Thoracic aorta (tissue), 2 donors: Measurements from ENCODE around the gene ORM2. TPM values are rescaled to one million over a fixed set of nuclear protein-coding genes. Genes with fewer than 3 reads are reported as not detected.
A peak's percentile ranks its signal among the peaks of the same experiment; 100 is the strongest.

Experiments used
- ATAC-seq: fragments of 150-250 bp; one replicate; pipeline ENCODE4 v1.8.0; 2017; ENCODE audit warnings: low read depth; ENCODE audit not compliant: insufficient number of reproducible peaks, low FRiP score
- DNase-seq: peaks from one replicate; pipeline ENCODE4 v3.0.0-alpha.2; 2020; ENCODE audit warnings: low spot score
- H3K27ac ChIP-seq, 2 donors: fragments of 200-600 bp; sonication (generic); 1 replicate in 1 of 2; 2 replicates in 1 of 2; pipeline ENCODE4 v1.5.1; 2016; ENCODE audit warnings: mild to moderate bottlenecking in 2 of 2, moderate library complexity in 2 of 2
- H3K27me3 ChIP-seq: fragments of 200-600 bp; sonication (generic); replicated peaks from 2 replicates; pipeline ENCODE4 v1.6.0; 2016; ENCODE audit warnings: mild to moderate bottlenecking; ENCODE audit not compliant: insufficient read depth
- H3K36me3 ChIP-seq: fragments of 200-600 bp; sonication (generic); one replicate; pipeline ENCODE4 v1.5.1; 2016
- H3K4me1 ChIP-seq, 2 donors: fragments of 200-600 bp; sonication (generic); 1 replicate in 1 of 2; 2 replicates in 1 of 2; pipeline versions ENCODE4 v1.5.1 to v1.6.0; 2016; ENCODE audit warnings: low read depth in 2 of 2, mild to moderate bottlenecking in 1 of 2; ENCODE audit not compliant: control insufficient read depth in 1 of 2
- H3K4me3 ChIP-seq: fragments of 200-600 bp; sonication (generic); 2 replicates; pipeline ENCODE4 v1.5.1; 2016; ENCODE audit warnings: mild to moderate bottlenecking
- H3K9me3 ChIP-seq: fragments of 200-600 bp; sonication (generic); 2 replicates; pipeline ENCODE4 v1.5.1; 2016
- total RNA-seq, 2 donors: library from RNA; depleted of rRNA; stranded (reverse); fragments of >200 nt; gene quantifications; one replicate each; pipeline versions ENCODE4 v1.1.0 to v1.2.3, GENCODE V29; 2016
- TF ChIP-seq, protein P1 (sequence below): fragments of 200-600 bp; sonication (generic); IDR thresholded peaks from one replicate; pipeline ENCODE4 v1.5.1; 2019; ENCODE audit warnings: antibody characterized with exemption

Gene ORM2
- total RNA-seq, 2 donors from 2014 or later, result not detected

DNA sequence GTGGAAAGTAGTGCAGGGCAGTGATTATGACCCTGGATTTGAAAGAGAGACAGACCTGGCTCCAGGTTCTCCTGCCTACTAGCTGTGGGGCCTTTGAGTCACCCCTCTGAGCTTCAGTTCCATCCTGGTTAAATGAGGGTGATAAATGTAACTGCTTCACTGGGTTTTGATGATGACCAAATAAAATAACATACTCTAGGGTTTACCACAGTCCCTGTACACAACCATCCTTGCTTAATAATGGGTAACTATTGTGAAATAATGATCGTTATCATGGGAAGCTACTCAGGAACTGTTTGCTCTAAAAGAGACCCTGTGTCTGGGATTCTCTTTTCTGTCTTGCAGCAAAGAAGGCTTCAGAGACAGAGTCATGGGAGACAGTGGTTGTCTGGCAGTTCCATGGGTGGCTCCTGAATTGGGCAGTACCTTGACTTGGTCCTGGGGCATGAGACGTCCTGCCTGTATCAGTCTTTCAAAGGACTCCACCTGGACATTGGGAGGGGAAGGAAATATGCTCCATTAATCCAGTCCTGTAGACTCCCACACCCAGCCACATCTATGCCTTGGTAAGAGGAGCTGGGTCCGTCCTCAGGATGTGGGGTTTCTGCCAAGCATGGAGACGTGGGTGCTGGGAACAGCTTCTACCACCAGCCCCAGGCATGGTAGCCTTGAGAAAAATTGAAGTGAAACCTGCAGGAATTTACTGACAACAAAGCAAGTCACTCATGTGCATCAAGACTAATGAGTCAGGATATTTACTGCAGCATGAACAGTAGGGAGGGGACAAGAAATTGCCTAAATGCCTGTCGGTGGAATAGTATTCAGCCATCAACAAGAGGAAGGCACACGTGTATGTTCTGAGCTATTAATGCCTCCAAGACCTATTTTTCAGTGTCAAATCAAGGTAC, 34.7 kb downstream of the ORM2 start:
- Histone ChIP-seq H3K4me3 (no peak overlapping the region), H3K27ac (peak overlapping the region in 1 of 2 donors; percentile 2), H3K4me1 (peaks cover 14 to 22% of the 10 kb centered on the region in 2 donors), H3K36me3 (peaks cover 62% of the 10 kb centered on the region), H3K9me3 (no peaks in the 10 kb centered on the region), H3K27me3 (no peaks in the 10 kb centered on the region)
- TF ChIP-seq, protein P1, sequence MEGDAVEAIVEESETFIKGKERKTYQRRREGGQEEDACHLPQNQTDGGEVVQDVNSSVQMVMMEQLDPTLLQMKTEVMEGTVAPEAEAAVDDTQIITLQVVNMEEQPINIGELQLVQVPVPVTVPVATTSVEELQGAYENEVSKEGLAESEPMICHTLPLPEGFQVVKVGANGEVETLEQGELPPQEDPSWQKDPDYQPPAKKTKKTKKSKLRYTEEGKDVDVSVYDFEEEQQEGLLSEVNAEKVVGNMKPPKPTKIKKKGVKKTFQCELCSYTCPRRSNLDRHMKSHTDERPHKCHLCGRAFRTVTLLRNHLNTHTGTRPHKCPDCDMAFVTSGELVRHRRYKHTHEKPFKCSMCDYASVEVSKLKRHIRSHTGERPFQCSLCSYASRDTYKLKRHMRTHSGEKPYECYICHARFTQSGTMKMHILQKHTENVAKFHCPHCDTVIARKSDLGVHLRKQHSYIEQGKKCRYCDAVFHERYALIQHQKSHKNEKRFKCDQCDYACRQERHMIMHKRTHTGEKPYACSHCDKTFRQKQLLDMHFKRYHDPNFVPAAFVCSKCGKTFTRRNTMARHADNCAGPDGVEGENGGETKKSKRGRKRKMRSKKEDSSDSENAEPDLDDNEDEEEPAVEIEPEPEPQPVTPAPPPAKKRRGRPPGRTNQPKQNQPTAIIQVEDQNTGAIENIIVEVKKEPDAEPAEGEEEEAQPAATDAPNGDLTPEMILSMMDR, result no peak
- ATAC-seq (no peak), DNase-seq (no peak)

DNA sequence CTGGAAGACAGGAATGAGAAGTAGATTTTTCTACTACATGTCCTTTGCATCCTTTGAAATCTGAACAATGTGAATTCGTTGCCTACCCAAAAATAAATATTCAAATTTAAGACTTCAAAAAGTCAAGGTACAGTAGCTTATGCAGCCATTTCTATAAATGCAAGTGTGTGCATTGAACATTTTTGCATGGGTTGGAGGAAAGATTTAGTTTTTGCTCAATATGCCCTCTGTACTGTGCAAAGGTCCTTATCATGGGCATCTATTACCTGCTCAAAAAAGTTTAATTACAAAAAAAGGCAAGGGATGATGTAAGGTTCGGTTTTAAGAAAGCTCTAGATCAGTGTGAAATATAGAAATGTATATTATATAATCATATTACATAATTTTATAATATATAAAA, 35.5 kb downstream of the ORM2 start:
- Histone ChIP-seq H3K4me3 (no peak overlapping the region), H3K36me3 (peaks cover 54% of the 10 kb centered on the region), H3K4me1 (peaks cover 14 to 22% of the 10 kb centered on the region in 2 donors), H3K27ac (no peak overlapping the region), H3K9me3 (no peaks in the 10 kb centered on the region), H3K27me3 (no peaks in the 10 kb centered on the region)
- DNase-seq (no peak), ATAC-seq (no peak)
- TF ChIP-seq, protein P1, result no peak

DNA sequence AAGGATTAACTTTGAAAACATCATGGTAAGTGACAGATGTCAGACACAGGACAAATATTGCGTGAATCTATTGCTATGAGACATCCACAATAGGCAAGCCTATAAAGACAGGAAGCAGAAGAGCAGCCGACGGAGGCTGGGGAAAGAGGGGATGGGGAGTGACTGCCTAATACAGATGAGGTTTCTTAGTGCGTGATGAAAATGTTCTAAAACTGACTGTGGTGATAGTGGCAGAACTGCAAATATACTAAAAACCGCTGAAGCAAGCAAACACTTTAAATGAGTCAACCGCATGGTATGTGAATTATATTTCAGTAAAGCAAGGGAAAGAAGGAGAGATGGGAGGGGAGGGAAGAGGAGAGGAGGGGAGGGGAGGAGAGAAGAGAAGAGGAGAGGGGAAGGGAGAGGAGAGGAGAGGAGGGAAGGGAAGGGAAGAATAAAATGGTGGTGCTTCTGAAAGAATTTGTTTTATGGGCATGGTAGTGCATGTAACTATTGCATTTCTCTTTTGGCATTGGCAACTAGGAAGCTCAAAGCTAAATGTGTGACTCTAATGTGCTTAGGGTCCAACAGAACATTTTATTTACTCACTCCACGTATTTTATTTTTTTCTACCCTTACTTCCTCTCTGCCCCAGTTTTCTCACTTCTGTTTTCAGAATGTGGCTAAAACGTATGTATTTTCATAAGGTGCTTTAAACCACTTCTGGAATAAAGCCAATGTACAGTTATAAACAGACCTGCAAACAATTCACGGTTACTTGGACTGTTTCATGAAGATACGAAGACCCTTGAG, 36.9 kb downstream of the ORM2 start:
- peak overlapping the region; percentile 13 for H3K4me3 ChIP-seq
- peaks cover 19 to 32% of the 10 kb centered on the region in 2 donors for H3K4me1 ChIP-seq
- peaks cover 40% of the 10 kb centered on the region for H3K36me3 ChIP-seq
- H3K27me3 ChIP-seq, result no peaks in the 10 kb centered on the region
- peak overlapping the region; percentile 46 to 65 for H3K27ac ChIP-seq
- ATAC-seq (no peak), DNase-seq (no peak)
- no peaks in the 10 kb centered on the region for H3K9me3 ChIP-seq
- TF ChIP-seq, protein P1, result no peak

DNA sequence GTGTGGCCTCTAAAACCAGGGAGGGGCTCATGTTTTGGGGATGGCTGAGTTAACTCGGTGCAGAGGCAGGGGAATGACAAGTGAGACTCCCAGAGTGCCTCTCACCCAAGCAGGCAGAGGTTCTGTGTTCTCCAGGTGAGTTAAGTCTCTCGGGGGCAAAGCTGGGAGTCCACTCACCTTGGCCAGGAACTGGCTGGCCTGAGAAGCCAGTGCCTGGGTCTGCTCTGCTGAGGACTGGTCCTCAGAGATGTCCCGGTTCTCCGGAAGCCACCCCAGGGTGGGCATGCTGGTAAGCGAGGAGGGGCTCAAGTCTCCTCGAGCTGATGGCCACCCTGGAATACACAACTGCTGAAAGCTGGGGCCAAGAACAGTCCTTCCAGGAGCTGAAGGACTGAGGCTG, 37.7 kb downstream of the ORM2 start:
- peak overlapping the region; percentile 46 to 65 for H3K27ac ChIP-seq
- H3K4me1 ChIP-seq, result peaks cover 28 to 40% of the 10 kb centered on the region in 2 donors
- H3K27me3 ChIP-seq, result no peaks in the 10 kb centered on the region
- ATAC-seq (no peak), DNase-seq (no peak)
- TF ChIP-seq, protein P1, result no peak
- H3K4me3 ChIP-seq, result no peak overlapping the region
- no peaks in the 10 kb centered on the region for H3K9me3 ChIP-seq
- H3K36me3 ChIP-seq, result peaks cover 32% of the 10 kb centered on the region
